GM18907 (cell line): ENCODE data around the gene RCOR1.
A peak's percentile ranks its signal among the peaks of the same experiment; 100 is the strongest.

Source experiments
- ATAC-seq: cut with Tn5 transposase; IDR thresholded peaks from one replicate; pipeline ENCODE4 v1.9.1; 2021; ENCODE audit warnings: mild to moderate bottlenecking, moderate library complexity; ENCODE audit not compliant: unreplicated experiment

Gene RCOR1

DNA sequence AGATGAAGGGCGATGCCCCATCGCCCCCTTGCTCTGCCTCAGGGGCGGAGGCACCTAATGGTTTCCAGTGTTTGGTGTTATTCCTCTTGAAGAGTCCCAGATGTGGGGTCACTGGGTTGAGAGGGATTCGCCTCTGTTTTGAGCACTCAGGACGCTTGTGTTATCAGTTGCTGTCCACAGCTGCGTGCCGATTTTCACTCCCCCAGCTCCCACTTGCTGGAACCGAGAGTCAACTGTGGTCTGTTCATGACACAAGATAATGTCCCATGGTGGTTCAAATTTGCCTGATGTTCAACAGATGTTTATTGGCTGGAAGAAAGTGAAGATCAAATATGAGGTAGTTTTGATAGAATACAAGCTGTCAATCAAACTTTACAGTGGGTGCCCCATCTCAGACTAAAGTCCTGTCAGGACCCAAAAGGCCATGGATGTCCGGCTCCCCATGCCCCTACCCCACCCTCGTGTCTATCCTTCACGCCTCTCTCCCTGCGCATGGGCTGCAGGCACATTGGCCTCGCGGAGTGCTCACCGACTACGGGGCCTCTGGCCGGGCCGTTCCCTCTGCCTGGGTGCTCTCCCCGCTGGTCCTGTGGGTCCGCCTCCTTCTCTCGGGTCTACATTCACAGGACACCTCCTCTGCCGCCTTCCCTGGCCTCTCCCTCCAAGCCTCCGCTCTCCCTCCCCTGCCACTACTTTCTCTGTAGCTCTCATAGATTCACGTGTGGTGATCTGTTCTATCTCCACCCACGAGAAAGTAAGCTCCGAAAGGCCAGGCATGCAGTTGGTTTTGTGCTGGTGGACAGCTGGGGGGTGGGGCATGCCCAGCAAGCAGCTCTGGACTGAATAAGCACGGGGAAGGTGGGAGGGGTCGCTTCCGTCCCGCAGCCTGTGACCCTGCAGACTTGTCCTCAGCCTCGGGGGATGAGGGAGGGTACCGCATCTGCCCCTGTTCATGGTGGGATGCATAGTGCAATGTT, 178.0 kb downstream of the RCOR1 start:
- no peak for ATAC-seq

GRCh38 chr14:102771144-102771543, 178.7 kb downstream of the RCOR1 start:
- no peak for ATAC-seq

GRCh38 chr14:102772781-102773570, 180.5 kb downstream of the RCOR1 start:
- no peak for ATAC-seq

GRCh38 chr14:102774391-102775153, 182.1 kb downstream of the RCOR1 start:
- peak; percentile 36 for ATAC-seq

DNA sequence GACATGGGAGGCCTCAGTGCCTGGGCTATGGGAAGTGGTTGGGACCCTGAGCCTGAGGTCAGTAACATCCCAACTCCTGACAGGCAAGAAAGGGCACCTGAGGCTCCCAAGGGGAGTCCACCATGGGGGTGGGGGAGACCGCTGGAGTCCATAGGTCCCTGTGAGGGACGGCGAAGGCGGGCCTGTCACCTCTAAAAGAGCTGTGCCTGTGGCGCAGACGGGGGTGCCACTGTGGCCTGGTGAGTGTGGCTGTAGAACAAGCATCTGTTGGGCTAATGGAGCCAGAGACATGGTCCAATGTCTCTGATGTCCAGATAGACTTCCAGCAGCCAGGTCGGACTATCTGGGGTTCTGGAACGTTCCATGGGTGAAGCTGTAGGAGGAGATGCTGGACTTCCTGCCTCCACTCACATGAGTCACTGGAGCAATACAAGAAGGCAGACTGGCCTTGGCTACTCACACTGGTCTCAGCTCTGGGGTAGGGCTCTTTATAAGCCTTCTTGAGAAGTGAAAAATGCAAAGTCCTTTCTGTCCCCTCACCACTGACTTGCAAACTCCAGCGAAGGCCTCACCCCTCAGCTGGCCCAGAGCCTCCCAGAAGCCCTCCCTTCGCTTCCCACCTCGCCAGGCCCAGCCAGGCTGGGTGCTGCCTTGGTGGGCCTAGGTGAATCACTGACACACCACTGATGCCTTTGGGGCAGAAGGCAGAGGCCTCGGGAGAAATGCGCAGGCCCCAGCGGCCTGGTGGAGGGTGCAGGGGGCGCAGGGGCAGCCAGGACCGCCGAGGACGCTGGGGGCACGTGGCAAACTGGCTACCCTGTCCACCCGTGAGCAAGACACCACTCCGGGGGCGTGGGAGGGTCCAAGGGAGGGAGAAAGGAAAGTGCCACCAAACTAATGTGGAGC, 183.7 kb downstream of the RCOR1 start:
- ATAC-seq: no peak

- ATAC-seq: peak; percentile 51
Observed at GRCh38 chr14:102776761-102777710, 184.6 kb downstream of the RCOR1 start, which contains the start of gene TRAF3. Gene TRAF3 (plus strand): TSS chr14:102777449. CDS start chr14:102870202, 92,753 bp downstream.

DNA sequence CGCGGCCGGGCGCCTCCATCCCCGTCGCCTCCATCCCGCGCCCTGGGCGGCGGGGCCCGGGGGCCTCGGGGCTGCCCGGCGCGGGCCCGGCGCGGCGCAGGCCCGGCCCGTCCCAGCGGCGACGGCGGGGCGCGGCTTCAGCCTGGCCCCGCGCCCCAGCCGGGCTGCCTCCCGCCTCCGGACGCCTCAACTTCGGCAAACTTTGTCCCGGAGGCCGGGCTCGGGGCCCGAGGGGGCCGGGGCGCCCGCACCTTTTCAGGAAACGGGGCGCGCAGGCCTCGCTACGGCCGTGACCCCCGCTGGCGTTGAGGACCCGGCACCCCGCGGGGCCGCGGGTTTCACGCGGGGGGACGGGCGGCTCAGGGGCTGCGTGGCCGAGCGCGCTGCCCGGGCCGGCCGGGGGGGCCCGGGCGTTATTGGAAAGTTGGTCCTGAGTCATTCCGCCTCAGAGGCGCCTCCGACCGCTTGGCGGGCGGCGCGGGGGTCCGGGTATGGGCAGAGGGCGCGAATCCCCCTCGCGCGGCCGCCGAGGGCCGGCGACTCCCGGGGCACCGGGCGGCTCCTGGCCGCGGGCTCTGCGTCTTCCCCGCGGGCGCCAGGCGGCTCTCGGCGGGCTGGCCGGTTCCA, 185.4 kb downstream of the RCOR1 start:
- ATAC-seq: peak; percentile 19

DNA sequence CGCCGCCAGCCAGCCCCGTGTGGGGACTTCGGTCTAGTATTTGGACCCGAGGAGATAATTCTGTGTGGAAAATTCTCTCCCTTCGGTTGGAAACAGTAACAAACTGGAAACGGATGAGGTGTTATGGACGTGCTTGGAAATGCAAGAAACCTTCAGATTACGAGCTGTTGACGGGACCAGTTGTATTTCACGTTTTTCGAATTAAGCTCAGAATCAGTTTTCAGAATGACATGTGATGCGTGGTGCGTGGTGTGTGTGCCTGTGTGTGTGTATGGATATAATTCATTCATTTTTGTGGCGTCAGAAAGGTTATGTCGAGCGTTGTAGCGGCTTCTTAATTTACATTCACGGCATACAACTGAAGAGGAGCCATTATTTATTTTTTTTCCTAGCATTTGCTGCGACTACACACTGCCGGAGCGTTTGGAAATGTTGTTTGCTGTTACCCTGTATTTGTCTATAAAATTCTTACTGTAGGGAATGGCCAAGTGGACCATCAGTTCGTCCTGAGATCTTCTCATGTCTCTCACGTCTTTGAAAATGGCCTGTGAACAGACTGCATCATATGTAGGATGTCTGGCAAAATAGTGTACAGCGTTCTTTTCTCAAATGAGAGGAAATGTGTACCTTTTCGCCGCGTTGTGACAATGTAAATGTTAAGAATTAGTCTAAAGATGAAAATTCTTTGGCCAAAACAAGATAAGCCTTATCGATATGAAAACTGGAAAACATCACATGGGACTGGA, 186.1 kb downstream of the RCOR1 start:
- no peak for ATAC-seq

DNA sequence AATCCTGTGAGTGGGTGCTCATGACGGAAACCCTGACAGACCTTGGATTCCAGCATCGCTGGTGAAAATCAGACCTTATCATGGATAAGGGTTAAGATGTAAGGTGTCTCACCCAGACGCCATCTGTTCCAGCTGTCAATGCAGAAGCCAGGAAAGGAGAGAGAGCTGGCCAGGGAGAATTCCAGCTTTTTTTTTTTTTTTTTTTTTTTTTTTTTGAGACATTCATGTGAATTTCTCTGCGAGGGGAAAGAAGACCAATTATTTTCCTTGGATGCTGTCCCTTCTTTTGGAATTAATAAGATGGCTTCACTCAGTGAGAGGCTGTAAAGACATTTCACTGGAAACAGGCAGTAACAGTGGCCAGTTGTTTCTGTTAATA, 186.6 kb downstream of the RCOR1 start:
- ATAC-seq: no peak

GRCh38 chr14:102779574-102780315, 187.3 kb downstream of the RCOR1 start:
- ATAC-seq: no peak
